ENCODE data around the gene ZFPM1. TPM values are rescaled to one million over a fixed set of nuclear protein-coding genes. Genes with fewer than 3 reads are reported as not detected.

Gene ZFPM1
- total RNA-seq, 1 experiment from 2014 or later, result 14.6 TPM

DNA sequence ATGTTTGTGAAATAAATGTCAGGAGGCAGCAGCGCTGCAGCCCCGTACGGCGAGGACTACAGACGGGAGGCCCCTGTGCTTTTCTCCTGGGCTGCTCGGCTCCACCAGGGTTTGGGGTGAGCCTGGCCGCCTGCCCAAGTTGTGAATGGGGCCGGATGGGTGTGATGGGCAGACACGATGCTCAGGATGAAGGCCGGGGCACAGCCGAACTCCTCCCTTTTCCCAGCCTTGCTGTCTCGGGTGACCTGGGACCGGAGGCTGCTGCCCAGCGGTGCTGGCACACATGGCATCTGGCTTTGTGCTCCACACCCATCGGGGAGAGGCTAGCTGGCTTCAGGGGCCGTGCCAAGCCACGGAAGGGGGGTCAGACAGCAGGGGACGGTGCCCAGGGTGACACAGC, 34.2 kb upstream of the ZFPM1 start:
- TF ChIP-seq ZNF274 (IDR thresholded peaks at IDR 0.05; ENCODE audit: low read depth, low read length), result no peak
- TF ChIP-seq RAD21 (IDR thresholded peaks at IDR 0.05; ENCODE audit: low read depth), result no peak
- TF ChIP-seq REST (IDR thresholded peaks at IDR 0.05; ENCODE audit: low read depth), result no peak
- TF ChIP-seq ZBTB33 (IDR thresholded peaks at IDR 0.05; ENCODE audit: extremely low read depth, insufficient replicate concordance, low read length), result no peak
- no peak for TF ChIP-seq FOSL1 (IDR thresholded peaks at IDR 0.05; ENCODE audit: low read depth)
- TF ChIP-seq, protein P1, sequence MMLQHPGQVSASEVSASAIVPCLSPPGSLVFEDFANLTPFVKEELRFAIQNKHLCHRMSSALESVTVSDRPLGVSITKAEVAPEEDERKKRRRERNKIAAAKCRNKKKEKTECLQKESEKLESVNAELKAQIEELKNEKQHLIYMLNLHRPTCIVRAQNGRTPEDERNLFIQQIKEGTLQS (IDR thresholded peaks at IDR 0.05), result no peak
- TF ChIP-seq EZH2 (IDR thresholded peaks at IDR 0.05), result no peak
- TF ChIP-seq MAX (IDR thresholded peaks at IDR 0.05), result no peak
- no peak for TF ChIP-seq SP1 (IDR thresholded peaks at IDR 0.05; ENCODE audit: low read depth)
- no peak for TF ChIP-seq JUND (IDR thresholded peaks at IDR 0.05)
- TF ChIP-seq CTCF (IDR thresholded peaks at IDR 0.05 in 2 of 3, conservative IDR thresholded peaks at IDR 0.05 in 1 of 3; ENCODE audit: borderline replicate concordance in 1 of 3, insufficient read depth in 1 of 3, low read depth in 2 of 3, low read length in 2 of 3), result no peak
- no peak for TF ChIP-seq CEBPB (IDR thresholded peaks at IDR 0.05; ENCODE audit: low read depth)
- ATAC-seq (no peak), DNase-seq (ENCODE audit: low read depth, low spot score) (no peak)
- Histone ChIP-seq H3K9ac (ENCODE audit: low read length) (no peak overlapping the region), H3K36me3 (ENCODE audit: control insufficient read depth in 1 of 2, insufficient read depth in 2 of 2, low read length in 2 of 2) (no peaks in the 10 kb centered on the region), H3K9me3 (ENCODE audit: control insufficient read depth in 1 of 2, insufficient read depth in 1 of 2, low read depth in 1 of 2, low read length in 2 of 2) (no peaks in the 10 kb centered on the region), H3K4me2 (ENCODE audit: low read length) (no peak overlapping the region), H3K9me2 (ENCODE audit: insufficient read depth) (no peaks in the 10 kb centered on the region), H3K4me3 (replicated peaks in 1 of 2; ENCODE audit: low read depth in 1 of 2, low read length in 2 of 2) (no peak overlapping the region), H2AFZ (ENCODE audit: low read depth, low read length, poor library complexity, severe bottlenecking) (no peak overlapping the region), H3K27ac (ENCODE audit: low read depth, low read length) (no peak overlapping the region), H3K79me2 (ENCODE audit: insufficient read depth, low read length) (no peaks in the 10 kb centered on the region), H4K20me1 (ENCODE audit: insufficient read depth) (no peaks in the 10 kb centered on the region), H3K4me1 (ENCODE audit: control insufficient read depth in 1 of 2, insufficient read depth in 2 of 2, low read length in 2 of 2) (no peaks in the 10 kb centered on the region), H3K27me3 (ENCODE audit: insufficient read depth, low read length) (no peaks in the 10 kb centered on the region)
- intact Hi-C loops (cut with micrococcal nuclease), result no loop called here
- CTCF ChIA-PET, result interaction anchor here (1.8 kb wide), 1 partner anchor 19 kb away, joined by 5 read pairs; no protein-coding TSS in a partner anchor
- RAD21 ChIA-PET (ENCODE audit: low non-redundant PET in 1 of 2, low total read pairs in 2 of 2, uncharacterized antibody in 2 of 2, unreplicated experiment in 2 of 2), result interaction anchor here in 1 of 2 experiments (0.7 kb wide), 1 partner anchor 35 kb away, joined by 4 read pairs; no protein-coding TSS in a partner anchor
- POLR2A ChIA-PET, result no interaction called here
- no TSS peak for BruUV-seq (replicated peaks)

Data from HCT116 (cell line).